CD8-positive, alpha-beta memory T cell (primary cell): Measurements from ENCODE around the gene NAV2. TPM values are rescaled to one million over a fixed set of nuclear protein-coding genes. Genes with fewer than 3 reads are reported as not detected.

Experiments used
- CTCF ChIA-PET: fragments of 350-600 bp; sonication (Branson Sonifier 250); formaldehyde crosslinking; loops from one replicate; lab custom pipeline; 2021; ENCODE audit warnings: antibody characterized with exemption; lab: Charles Lee
- POLR2A ChIA-PET: fragments of 350-600 bp; sonication (Branson Sonifier 250); formaldehyde crosslinking; loops from one replicate; lab custom pipeline; 2021; ENCODE audit warnings: antibody characterized with exemption; lab: Charles Lee
- DNase-seq, 5 donors: peaks; one replicate each; pipeline versions ENCODE4 v3.0.0 to v3.0.0-alpha.2; 2020 to 2022; ENCODE audit warnings: mixed read lengths in 1 of 5
- H3K27ac ChIP-seq: one replicate; pipeline ENCODE4 v1.7.0; 2013; ENCODE audit warnings: low read depth, mild to moderate bottlenecking, low read length, moderate library complexity
- H3K27me3 ChIP-seq: 2 replicates; pipeline ENCODE4 v1.7.0; 2013; ENCODE audit warnings: low read length, mild to moderate bottlenecking; ENCODE audit not compliant: insufficient read depth, poor library complexity, severe bottlenecking
- H3K36me3 ChIP-seq: 2 replicates; pipeline ENCODE4 v1.7.0; 2013; ENCODE audit warnings: mild to moderate bottlenecking, low read length, moderate library complexity; ENCODE audit not compliant: insufficient read depth
- H3K4me1 ChIP-seq: 2 replicates; pipeline ENCODE4 v1.7.0; 2013; ENCODE audit warnings: mild to moderate bottlenecking, low read length, moderate library complexity; ENCODE audit not compliant: insufficient read depth
- H3K4me3 ChIP-seq: 2 replicates; pipeline ENCODE4 v1.7.0; 2013; ENCODE audit warnings: mild to moderate bottlenecking, low read length
- H3K9me3 ChIP-seq: 2 replicates; pipeline ENCODE4 v1.7.0; 2013; ENCODE audit warnings: mild to moderate bottlenecking, low read length
- H3K27ac Mint-ChIP-seq, 8 donors: one replicate each; pipeline ENCODE4 v1.8.0; 2020 to 2021; ENCODE audit warnings: mixed read lengths in 8 of 8, mild to moderate bottlenecking in 6 of 8, inconsistent platforms in 3 of 8, moderate library complexity in 3 of 8
- H3K27me3 Mint-ChIP-seq, 2 donors: one replicate each; pipeline ENCODE4 v1.8.0; 2020 to 2021; ENCODE audit warnings: mixed read lengths in 2 of 2, mild to moderate bottlenecking in 1 of 2, moderate library complexity in 1 of 2
- H3K36me3 Mint-ChIP-seq, 3 donors: one replicate each; pipeline ENCODE4 v1.8.0; 2020 to 2021; ENCODE audit warnings: mixed read lengths in 3 of 3, inconsistent platforms in 1 of 3, mild to moderate bottlenecking in 1 of 3
- H3K4me1 Mint-ChIP-seq, 3 donors: one replicate each; pipeline ENCODE4 v1.8.0; 2020 to 2021; ENCODE audit warnings: mixed read lengths in 3 of 3, inconsistent platforms in 1 of 3, mild to moderate bottlenecking in 1 of 3
- H3K4me3 Mint-ChIP-seq, 7 donors: one replicate each; pipeline ENCODE4 v1.8.0; 2020 to 2021; ENCODE audit warnings: mixed read lengths in 7 of 7, mild to moderate bottlenecking in 6 of 7, moderate library complexity in 4 of 7, inconsistent platforms in 2 of 7
- H3K9me3 Mint-ChIP-seq, 5 donors: one replicate each; pipeline ENCODE4 v1.8.0; 2020 to 2022; ENCODE audit warnings: mixed read lengths in 5 of 5, mild to moderate bottlenecking in 3 of 5, moderate library complexity in 2 of 5, inconsistent platforms in 1 of 5
- polyA plus RNA-seq: library from polyadenylated mRNA; unstranded; fragments of 300-500 nt; fragmentation: Illumina TruSeq; gene quantifications from one replicate; pipeline ENCODE4 v1.2.3, GENCODE V29; 2021
- total RNA-seq, 2 experiments: library from RNA; stranded (reverse); gene quantifications; one replicate each; pipeline ENCODE4 v1.2.3, GENCODE V29; 2021

NAV2 gene
- total and polyA plus RNA-seq, 3 experiments from 2014 or later, result 0.42 to 1.2 (median 1.1) TPM

GRCh38 chr11:19913893-19914249, 201.2 kb downstream of the NAV2 start:
- Mint-ChIP-seq H3K36me3 (no peaks in the 10 kb centered on the region), H3K4me1 (no peaks in the 10 kb centered on the region), H3K9me3 (peaks cover 0 to 2% (median 0%) of the 10 kb centered on the region in 5 donors), H3K4me3 (no peak overlapping the region), H3K27me3 (peaks cover 0 to 3% of the 10 kb centered on the region in 2 donors), H3K27ac (no peak overlapping the region)
- CTCF ChIA-PET, result no interaction called here
- Histone ChIP-seq H3K27me3 (no peaks in the 10 kb centered on the region), H3K36me3 (no peaks in the 10 kb centered on the region), H3K4me3 (no peak overlapping the region), H3K9me3 (no peaks in the 10 kb centered on the region), H3K4me1 (no peaks in the 10 kb centered on the region), H3K27ac (no peak overlapping the region)
- POLR2A ChIA-PET, result no interaction called here
- DNase-seq, result no peak

- no peaks in the 10 kb centered on the region for H3K36me3 ChIP-seq
- H3K27ac ChIP-seq, result no peak overlapping the region
- peaks cover 0 to 2% (median 0%) of the 10 kb centered on the region in 5 donors for H3K9me3 Mint-ChIP-seq
- no peaks in the 10 kb centered on the region for H3K4me1 ChIP-seq
- H3K9me3 ChIP-seq, result no peaks in the 10 kb centered on the region
- POLR2A ChIA-PET, result no interaction called here
- no peaks in the 10 kb centered on the region for H3K36me3 Mint-ChIP-seq
- H3K27me3 ChIP-seq, result no peaks in the 10 kb centered on the region
- no peak overlapping the region for H3K4me3 ChIP-seq
- H3K4me1 Mint-ChIP-seq, result no peaks in the 10 kb centered on the region
- no peak for DNase-seq
- CTCF ChIA-PET, result no interaction called here
- no peak overlapping the region for H3K4me3 Mint-ChIP-seq
- H3K27me3 Mint-ChIP-seq, result peaks cover 6 to 9% of the 10 kb centered on the region in 2 donors
- no peak overlapping the region for H3K27ac Mint-ChIP-seq
Measured at GRCh38 chr11:19915808-19916207, 203.2 kb downstream of the NAV2 start.

- ChIA-PET POLR2A (no interaction called here), CTCF (no interaction called here)
- no peaks in the 10 kb centered on the region for H3K4me1 ChIP-seq
- Mint-ChIP-seq H3K27me3 (peaks cover 6 to 10% of the 10 kb centered on the region in 2 donors), H3K36me3 (no peaks in the 10 kb centered on the region), H3K9me3 (peaks cover 0 to 2% (median 0%) of the 10 kb centered on the region in 5 donors), H3K4me3 (no peak overlapping the region), H3K4me1 (no peaks in the 10 kb centered on the region), H3K27ac (no peak overlapping the region)
- no peaks in the 10 kb centered on the region for H3K9me3 ChIP-seq
- H3K27ac ChIP-seq, result no peak overlapping the region
- no peaks in the 10 kb centered on the region for H3K36me3 ChIP-seq
- no peak overlapping the region for H3K4me3 ChIP-seq
- no peak for DNase-seq
- no peaks in the 10 kb centered on the region for H3K27me3 ChIP-seq
Measured at GRCh38 chr11:19917069-19917468, 204.4 kb downstream of the NAV2 start.

GRCh38 chr11:19918302-19919049, 205.8 kb downstream of the NAV2 start:
- Mint-ChIP-seq H3K27ac (no peak overlapping the region), H3K4me1 (no peaks in the 10 kb centered on the region), H3K9me3 (peaks cover 0 to 2% (median 0%) of the 10 kb centered on the region in 5 donors), H3K27me3 (peaks cover 9 to 13% of the 10 kb centered on the region in 2 donors), H3K36me3 (no peaks in the 10 kb centered on the region), H3K4me3 (no peak overlapping the region)
- Histone ChIP-seq H3K4me1 (no peaks in the 10 kb centered on the region), H3K36me3 (no peaks in the 10 kb centered on the region), H3K9me3 (no peaks in the 10 kb centered on the region), H3K27ac (no peak overlapping the region), H3K27me3 (no peaks in the 10 kb centered on the region), H3K4me3 (no peak overlapping the region)
- no peak for DNase-seq
- ChIA-PET CTCF (no interaction called here), POLR2A (no interaction called here)

GRCh38 chr11:19919050-19919561, 206.5 kb downstream of the NAV2 start:
- Mint-ChIP-seq H3K4me3 (no peak overlapping the region), H3K27ac (no peak overlapping the region), H3K4me1 (no peaks in the 10 kb centered on the region), H3K27me3 (peaks cover 9 to 13% of the 10 kb centered on the region in 2 donors), H3K9me3 (peaks cover 0 to 2% (median 0%) of the 10 kb centered on the region in 5 donors), H3K36me3 (no peaks in the 10 kb centered on the region)
- H3K4me3 ChIP-seq, result no peak overlapping the region
- H3K9me3 ChIP-seq, result no peaks in the 10 kb centered on the region
- POLR2A ChIA-PET, result no interaction called here
- H3K27me3 ChIP-seq, result no peaks in the 10 kb centered on the region
- CTCF ChIA-PET, result no interaction called here
- no peaks in the 10 kb centered on the region for H3K36me3 ChIP-seq
- DNase-seq, result no peak
- H3K4me1 ChIP-seq, result no peaks in the 10 kb centered on the region
- H3K27ac ChIP-seq, result no peak overlapping the region

GRCh38 chr11:19920982-19921381, 208.3 kb downstream of the NAV2 start:
- Mint-ChIP-seq H3K27me3 (peaks cover 7 to 13% of the 10 kb centered on the region in 2 donors), H3K4me1 (no peaks in the 10 kb centered on the region), H3K4me3 (no peak overlapping the region), H3K27ac (no peak overlapping the region), H3K9me3 (no peaks in the 10 kb centered on the region), H3K36me3 (no peaks in the 10 kb centered on the region)
- ChIA-PET CTCF (no interaction called here), POLR2A (no interaction called here)
- Histone ChIP-seq H3K27me3 (no peaks in the 10 kb centered on the region), H3K9me3 (no peaks in the 10 kb centered on the region), H3K4me1 (no peaks in the 10 kb centered on the region), H3K27ac (no peak overlapping the region), H3K4me3 (no peak overlapping the region), H3K36me3 (no peaks in the 10 kb centered on the region)
- no peak for DNase-seq

- no peak overlapping the region for H3K27ac ChIP-seq
- DNase-seq, result no peak
- H3K27ac Mint-ChIP-seq, result no peak overlapping the region
- ChIA-PET CTCF (no interaction called here), POLR2A (no interaction called here)
- H3K9me3 ChIP-seq, result no peaks in the 10 kb centered on the region
- H3K36me3 Mint-ChIP-seq, result no peaks in the 10 kb centered on the region
- H3K4me3 ChIP-seq, result no peak overlapping the region
- H3K36me3 ChIP-seq, result no peaks in the 10 kb centered on the region
- H3K9me3 Mint-ChIP-seq, result no peaks in the 10 kb centered on the region
- H3K27me3 Mint-ChIP-seq, result peaks cover 7 to 17% of the 10 kb centered on the region in 2 donors
- no peaks in the 10 kb centered on the region for H3K27me3 ChIP-seq
- no peak overlapping the region for H3K4me3 Mint-ChIP-seq
- no peaks in the 10 kb centered on the region for H3K4me1 ChIP-seq
- no peaks in the 10 kb centered on the region for H3K4me1 Mint-ChIP-seq
Measured at GRCh38 chr11:19921976-19922688, 209.5 kb downstream of the NAV2 start.

GRCh38 chr11:19922689-19923035, 210.0 kb downstream of the NAV2 start:
- Mint-ChIP-seq H3K27ac (no peak overlapping the region), H3K27me3 (peaks cover 7 to 17% of the 10 kb centered on the region in 2 donors), H3K4me3 (no peak overlapping the region), H3K4me1 (no peaks in the 10 kb centered on the region), H3K36me3 (no peaks in the 10 kb centered on the region), H3K9me3 (no peaks in the 10 kb centered on the region)
- Histone ChIP-seq H3K9me3 (no peaks in the 10 kb centered on the region), H3K36me3 (no peaks in the 10 kb centered on the region), H3K27me3 (no peaks in the 10 kb centered on the region), H3K4me1 (no peaks in the 10 kb centered on the region), H3K27ac (no peak overlapping the region), H3K4me3 (no peak overlapping the region)
- no peak for DNase-seq
- ChIA-PET CTCF (no interaction called here), POLR2A (no interaction called here)
